ENCODE measurements around the gene PI4KA. TPM values are rescaled to one million over a fixed set of nuclear protein-coding genes. Genes with fewer than 3 reads are reported as not detected.
"Not testable (repeated sequence)": the region's sequence is repeated elsewhere in the genome, so short reads cannot be mapped to it uniquely, and the experiment has no call there.

Gene PI4KA
- total RNA-seq, 2 donors from 2014 or later: 77.3 to 82.4 TPM

- ATAC-seq: peak; percentile 30
- intact Hi-C loops (cut with DNase I, micrococcal nuclease); DNase-seq: not testable (repeated sequence)
These were observed 32.0 kb downstream of the PI4KA start for GRCh38 chr22:20826373-20827152.

- ATAC-seq: no peak
- DNase-seq: no peak
- intact Hi-C loops (cut with DNase I, micrococcal nuclease): no loop called here
These were observed 33.0 kb downstream of the PI4KA start for GRCh38 chr22:20825624-20826023.

GRCh38 chr22:20825216-20825615 lies 33.4 kb downstream of the PI4KA start:
- intact Hi-C loops (cut with DNase I, micrococcal nuclease); ATAC-seq; DNase-seq: not testable (repeated sequence)

- intact Hi-C loops (cut with DNase I, micrococcal nuclease): no loop called here
- DNase-seq (no peak), ATAC-seq (no peak)
These were observed 35.3 kb downstream of the PI4KA start for GRCh38 chr22:20823264-20823663.

GRCh38 chr22:20822240-20822639 lies 36.4 kb downstream of the PI4KA start:
- intact Hi-C loops (cut with DNase I, micrococcal nuclease): no loop called here
- ATAC-seq (no peak), DNase-seq (no peak)

- DNase-seq; intact Hi-C loops (cut with DNase I, micrococcal nuclease); ATAC-seq: not testable (repeated sequence)
These were observed 36.8 kb downstream of the PI4KA start for GRCh38 chr22:20821717-20822239.

GRCh38 chr22:20819471-20819870 lies 39.1 kb downstream of the PI4KA start:
- intact Hi-C loops (cut with DNase I, micrococcal nuclease): no loop called here
- ATAC-seq: no peak
- DNase-seq: no peak

GRCh38 chr22:20818471-20818870 lies 40.1 kb downstream of the PI4KA start:
- intact Hi-C loops (cut with DNase I, micrococcal nuclease): no loop called here
- ATAC-seq (no peak), DNase-seq (no peak)

GRCh38 chr22:20816559-20816958 lies 42.1 kb downstream of the PI4KA start:
- DNase-seq: no peak

GRCh38 chr22:20815477-20816050 lies 43.0 kb downstream of the PI4KA start:
- DNase-seq (no peak), ATAC-seq (no peak)
- intact Hi-C loops (cut with DNase I, micrococcal nuclease): no loop called here

More at GRCh38 chr22:20816559-20816958, 42.1 kb downstream of the PI4KA start:
- no peak for ATAC-seq
- intact Hi-C loops (cut with DNase I, micrococcal nuclease): no loop called here

GRCh38 chr22:20814221-20814808 lies 44.3 kb downstream of the PI4KA start:
- DNase-seq (no peak), ATAC-seq (no peak)
- intact Hi-C loops (cut with DNase I, micrococcal nuclease): no loop called here

- ATAC-seq (no peak), DNase-seq (no peak)
- intact Hi-C loops (cut with DNase I, micrococcal nuclease): no loop called here
These were observed 45.6 kb downstream of the PI4KA start for GRCh38 chr22:20813056-20813455.

- DNase-seq (no peak), ATAC-seq (no peak)
- intact Hi-C loops (cut with DNase I, micrococcal nuclease): no loop called here
These were observed 46.5 kb downstream of the PI4KA start for GRCh38 chr22:20811971-20812660.

- DNase-seq (no peak), ATAC-seq (no peak)
- intact Hi-C loops (cut with DNase I, micrococcal nuclease): no loop called here
These were observed 47.4 kb downstream of the PI4KA start for GRCh38 chr22:20811171-20811570.

GRCh38 chr22:20810645-20811044 lies 48.0 kb downstream of the PI4KA start:
- DNase-seq (no peak), ATAC-seq (no peak)
- intact Hi-C loops (cut with DNase I, micrococcal nuclease): no loop called here

GRCh38 chr22:20809538-20810185 lies 48.9 kb downstream of the PI4KA start:
- intact Hi-C loops (cut with DNase I, micrococcal nuclease): no loop called here

GRCh38 chr22:20808844-20809243 lies 49.8 kb downstream of the PI4KA start:
- ATAC-seq (no peak), DNase-seq (no peak)
- intact Hi-C loops (cut with DNase I, micrococcal nuclease): no loop called here

More at GRCh38 chr22:20809538-20810185, 48.9 kb downstream of the PI4KA start:
- no peak for DNase-seq
- no peak for ATAC-seq

- intact Hi-C loops (cut with DNase I, micrococcal nuclease): no loop called here
- ATAC-seq: no peak
- DNase-seq: no peak
These were observed 51.3 kb downstream of the PI4KA start for GRCh38 chr22:20807315-20807752.

GRCh38 chr22:20805972-20806471 lies 52.6 kb downstream of the PI4KA start:
- no peak for ATAC-seq
- DNase-seq: no peak
- intact Hi-C loops (cut with DNase I, micrococcal nuclease): no loop called here

Data from left colon (tissue), 2 donors.